Keratinocyte (primary cell): Measurements from ENCODE around the gene FAF1. TPM values are rescaled to one million over a fixed set of nuclear protein-coding genes. Genes with fewer than 3 reads are reported as not detected.
"Not testable (repeated sequence)": the region's sequence is repeated elsewhere in the genome, so short reads cannot be mapped to it uniquely, and the experiment has no call there.

Experiments
- DNase-seq: peaks from one replicate; pipeline ENCODE4 v3.0.0-alpha.2; 2011; ENCODE audit warnings: low read depth, missing footprints, low spot score
- FAIRE-seq: peaks from 2 replicates; lab custom pipeline; 2011; peaks lifted over from hg19 to GRCh38; lab: Jason Lieb, UNC
- H2AFZ ChIP-seq: 2 replicates; pipeline ENCODE4 v1.6.0; 2012; ENCODE audit warnings: low read length, control low read depth, inconsistent platforms; ENCODE audit not compliant: control insufficient read depth
- H3K27ac ChIP-seq: 2 replicates; pipeline ENCODE4 v1.5.1; 2011; ENCODE audit warnings: low read length; ENCODE audit not compliant: control insufficient read depth, insufficient read depth
- H3K27me3 ChIP-seq: 3 replicates; pipeline ENCODE4 v1.6.0; 2011; ENCODE audit warnings: low read length; ENCODE audit not compliant: control insufficient read depth, insufficient read depth; ENCODE audit errors: extremely low read depth
- H3K36me3 ChIP-seq, 2 experiments: 2 replicates in 1 of 2; 3 replicates in 1 of 2; pipeline ENCODE4 v1.5.1; 2011; ENCODE audit warnings: low read length in 2 of 2, mild to moderate bottlenecking in 1 of 2; ENCODE audit not compliant: control insufficient read depth in 2 of 2, insufficient read depth in 2 of 2; ENCODE audit errors: extremely low read depth in 1 of 2
- H3K4me1 ChIP-seq: 3 replicates; pipeline ENCODE4 v1.5.1; 2011; ENCODE audit warnings: low read length; ENCODE audit not compliant: control insufficient read depth, insufficient read depth; ENCODE audit errors: extremely low read depth
- H3K4me2 ChIP-seq: 3 replicates; pipeline ENCODE4 v1.6.0; 2011; ENCODE audit warnings: low read depth, low read length; ENCODE audit not compliant: control insufficient read depth, insufficient read depth; ENCODE audit errors: extremely low read depth
- H3K4me3 ChIP-seq, 3 experiments: fragments of 200-600 bp in 1 of 3; sonication (generic) in 1 of 3; 2 replicates in 2 of 3; 3 replicates in 1 of 3; pipeline ENCODE4 v1.5.1; 2011 to 2016; ENCODE audit warnings: low read length in 3 of 3, mild to moderate bottlenecking in 3 of 3, control low read depth in 2 of 3, inconsistent platforms in 1 of 3, low read depth in 1 of 3, mixed read lengths in 1 of 3, mixed run types in 1 of 3, moderate library complexity in 1 of 3; ENCODE audit not compliant: control insufficient read depth in 2 of 3, insufficient read depth in 2 of 3; ENCODE audit errors: extremely low read depth in 1 of 3
- H3K79me2 ChIP-seq: 2 replicates; pipeline ENCODE4 v1.6.0; 2012; ENCODE audit warnings: low read length; ENCODE audit not compliant: control insufficient read depth, insufficient read depth
- H3K9ac ChIP-seq: 3 replicates; pipeline ENCODE4 v1.6.0; 2011; ENCODE audit warnings: low read length; ENCODE audit not compliant: control insufficient read depth, insufficient read depth; ENCODE audit errors: extremely low read depth
- H3K9me1 ChIP-seq: 3 replicates; pipeline ENCODE4 v1.6.0; 2011; ENCODE audit warnings: low read length; ENCODE audit not compliant: control insufficient read depth, insufficient read depth; ENCODE audit errors: extremely low read depth
- H3K9me3 ChIP-seq: 2 replicates; pipeline ENCODE4 v1.5.1; 2012; ENCODE audit warnings: low read depth, low read length; ENCODE audit not compliant: control insufficient read depth
- H4K20me1 ChIP-seq: 3 replicates; pipeline ENCODE4 v1.6.0; 2011; ENCODE audit warnings: low read length; ENCODE audit not compliant: control insufficient read depth, insufficient read depth; ENCODE audit errors: extremely low read depth
- CTCF ChIP-seq, 3 experiments: IDR thresholded peaks in 1 of 3; conservative IDR thresholded peaks in 1 of 3; optimal IDR thresholded peaks in 1 of 3; 2 replicates in 2 of 3; 3 replicates in 1 of 3; pipeline versions ENCODE3 to v1.5.1; 2011; ENCODE audit warnings: low read length in 3 of 3, mild to moderate bottlenecking in 3 of 3, moderate library complexity in 2 of 3, control low read depth in 1 of 3, inconsistent platforms in 1 of 3; ENCODE audit not compliant: insufficient read depth in 2 of 3; ENCODE audit errors: extremely low read depth in 1 of 3
- EZH2 ChIP-seq: IDR thresholded peaks from one replicate; pipeline ENCODE4 v1.6.1; 2012; ENCODE audit warnings: inconsistent platforms, mild to moderate bottlenecking, low read length, moderate library complexity
- dilution Hi-C: fragments of 300-500 bp; cut with MboI; formaldehyde crosslinking; loops from one replicate; pipeline ENCODE4 v1.7.0; 2020; ENCODE audit warnings: low sequenced_read_pairs; ENCODE audit not compliant: extremely low pct_ligation_motif_present
- polyA plus RNA-seq, 5 experiments: library from polyadenylated mRNA; depleted of rRNA in 3 of 5; stranded (reverse) in 3 of 5; stranded (forward) in 1 of 5; unstranded in 1 of 5; fragments of >200 nt; gene quantifications; 1 replicate in 1 of 5; 2 replicates in 3 of 5; 3 replicates in 1 of 5; pipeline versions ENCODE4 v1.2.1 to v1.2.3, GENCODE V29; 2011 to 2012; ENCODE audit warnings: missing spikeins in 2 of 5, low read depth in 1 of 5, low replicate concordance in 1 of 5

Gene FAF1
- polyA plus RNA-seq, 1 donor (not counting 4 experiments of a cell fraction or from before 2014, with no cell fraction given), result 33.1 TPM

DNA sequence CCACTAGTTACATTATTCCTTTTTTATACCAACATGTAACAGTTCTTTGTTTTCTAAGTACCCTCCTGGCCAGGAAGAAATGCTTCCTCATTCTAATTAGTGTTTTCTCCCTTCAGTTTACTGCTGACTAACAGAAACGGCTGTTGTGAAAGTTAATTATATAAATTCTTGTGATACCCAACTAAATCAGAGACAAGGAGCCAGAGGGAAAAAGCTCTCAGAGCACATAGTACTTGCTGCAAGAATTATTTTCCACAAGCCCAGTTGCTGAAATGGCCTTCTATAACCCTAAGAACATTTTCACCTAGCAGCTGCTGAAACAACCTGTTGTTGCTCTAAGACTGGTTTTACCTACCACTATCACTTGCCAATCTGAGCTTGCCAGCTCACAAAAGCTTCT, 82.4 kb downstream of the FAF1 start:
- H3K27ac ChIP-seq, result no peak overlapping the region
- FAIRE-seq (no peak), DNase-seq (no peak)
- no peaks in the 10 kb centered on the region for H3K4me1 ChIP-seq
- H3K36me3 ChIP-seq, result no peaks in the 10 kb centered on the region
- no peaks in the 10 kb centered on the region for H3K27me3 ChIP-seq
- no peak for TF ChIP-seq EZH2
- TF ChIP-seq CTCF (optimal IDR thresholded peaks at IDR 0.05 in 1 of 3, IDR thresholded peaks at IDR 0.05 in 1 of 3, conservative IDR thresholded peaks at IDR 0.05 in 1 of 3; ENCODE audit: extremely low read depth in 1 of 3, insufficient read depth in 2 of 3, low read length in 3 of 3), result no peak
- H3K9ac ChIP-seq, result no peak overlapping the region
- H3K9me3 ChIP-seq, result no peaks in the 10 kb centered on the region
- no peak overlapping the region for H2AFZ ChIP-seq
- H3K79me2 ChIP-seq, result peaks cover 23% of the 10 kb centered on the region
- no peak overlapping the region for H3K4me2 ChIP-seq
- no peak overlapping the region for H3K4me3 ChIP-seq
- no peaks in the 10 kb centered on the region for H4K20me1 ChIP-seq
- H3K9me1 ChIP-seq, result no peaks in the 10 kb centered on the region
- dilution Hi-C loops, result no loop called here

DNA sequence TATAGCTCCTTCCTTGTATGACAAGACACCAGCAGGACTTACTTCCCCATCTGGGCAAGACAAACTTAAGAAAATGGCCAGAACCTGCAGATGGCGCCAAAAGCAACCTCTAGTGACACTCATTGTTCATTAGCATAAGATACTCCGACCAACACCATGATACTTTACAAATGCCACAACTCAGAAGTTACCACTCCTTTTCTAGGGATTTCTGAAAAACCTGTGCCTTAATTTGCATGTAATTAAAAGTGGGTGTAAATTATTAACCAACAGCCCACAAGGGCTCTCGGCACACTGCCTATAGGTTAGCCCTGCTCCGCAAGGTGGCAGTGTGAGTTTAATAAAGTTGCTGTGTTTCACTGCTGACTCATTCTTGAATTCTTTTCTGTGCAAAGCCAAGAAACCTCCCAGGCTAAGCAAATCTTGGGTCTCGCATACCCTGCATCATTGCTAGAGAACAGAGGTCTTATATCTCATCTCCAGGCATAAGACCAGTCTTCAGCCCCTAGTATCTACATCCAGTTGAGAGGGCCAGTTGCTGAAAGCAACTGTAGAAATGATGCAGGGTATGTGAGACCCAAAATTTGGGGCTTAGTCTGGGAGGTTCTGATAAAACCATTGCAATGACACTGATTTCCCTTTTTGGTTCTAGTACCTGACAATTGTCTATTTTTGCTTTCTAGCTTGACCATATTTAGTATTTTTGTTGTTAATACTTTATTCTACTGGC, 86.4 kb downstream of the FAF1 start:
- Histone ChIP-seq H3K9me3 (no peaks in the 10 kb centered on the region), H3K36me3 (no peaks in the 10 kb centered on the region), H3K9ac (no peak overlapping the region), H3K4me1 (no peaks in the 10 kb centered on the region), H3K9me1 (no peaks in the 10 kb centered on the region), H3K4me2 (no peak overlapping the region), H2AFZ (no peak overlapping the region), H3K4me3 (no peak overlapping the region), H4K20me1 (no peaks in the 10 kb centered on the region), H3K27ac (no peak overlapping the region), H3K27me3 (no peaks in the 10 kb centered on the region), H3K79me2 (peaks cover 12% of the 10 kb centered on the region)
- DNase-seq (no peak), FAIRE-seq (peak; percentile 72)
- no peak for TF ChIP-seq EZH2
- TF ChIP-seq CTCF (optimal IDR thresholded peaks at IDR 0.05 in 1 of 3, IDR thresholded peaks at IDR 0.05 in 1 of 3, conservative IDR thresholded peaks at IDR 0.05 in 1 of 3; ENCODE audit: extremely low read depth in 1 of 3, insufficient read depth in 2 of 3, low read length in 3 of 3), result peak; percentile 61 to 65 (median 64)
- dilution Hi-C loops, result no loop called here

DNA sequence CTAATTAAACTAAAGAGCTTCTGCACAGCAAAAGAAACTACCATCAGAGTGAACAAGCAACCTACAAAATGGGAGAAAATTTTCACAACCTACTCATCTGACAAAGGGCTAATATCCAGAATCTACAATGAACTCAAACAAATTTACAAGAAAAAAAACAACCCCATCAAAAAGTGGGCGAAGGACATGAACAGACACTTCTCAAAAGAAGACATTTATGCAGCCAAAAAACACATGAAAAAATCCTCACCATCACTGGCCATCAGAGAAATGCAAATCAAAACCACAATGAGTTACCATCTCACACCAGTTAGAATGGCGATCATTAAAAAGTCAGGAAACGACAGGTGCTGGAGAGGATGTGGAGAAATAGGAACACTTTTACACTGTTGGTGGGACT, 95.2 kb downstream of the FAF1 start:
- H3K4me3 ChIP-seq, H3K9me1 ChIP-seq, FAIRE-seq, H3K9ac ChIP-seq, H3K4me1 ChIP-seq, DNase-seq, H3K27me3 ChIP-seq, H3K27ac ChIP-seq, H3K36me3 ChIP-seq, H4K20me1 ChIP-seq, H2AFZ ChIP-seq, H3K4me2 ChIP-seq, dilution Hi-C loops, H3K9me3 ChIP-seq: not testable (repeated sequence)
- H3K79me2 ChIP-seq, result peaks cover 42% of the 10 kb centered on the region
